ENCODE data around the gene IBSP. TPM values are rescaled to one million over a fixed set of nuclear protein-coding genes. Genes with fewer than 3 reads are reported as not detected.

IBSP gene
- total RNA-seq, 6 donors from 2014 or later, result not detected

DNA sequence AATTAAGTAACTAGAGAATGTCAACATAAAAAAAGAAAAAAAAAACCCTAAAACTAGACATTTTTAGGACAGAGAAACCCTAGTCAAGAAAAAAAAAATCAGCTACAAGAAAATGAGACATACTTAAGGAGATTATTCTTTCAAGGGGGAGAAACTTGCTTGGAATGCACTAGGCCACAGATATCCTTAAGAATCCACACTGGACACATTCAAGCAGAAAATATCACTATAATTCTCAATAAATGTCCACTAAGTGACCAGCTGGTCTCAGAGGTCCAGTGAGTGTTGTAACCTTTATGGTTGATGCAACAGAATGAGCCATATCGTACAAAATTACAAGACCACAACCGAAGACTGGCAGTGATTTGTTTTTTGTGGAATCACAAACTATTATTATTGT, 15.6 kb upstream of the IBSP start:
- TF ChIP-seq EP300 (IDR thresholded peaks at IDR 0.05) (no peak), POLR2AphosphoS5 (IDR thresholded peaks at IDR 0.05) (no peak), POLR2A (IDR thresholded peaks at IDR 0.05) (no peak)
- TF ChIP-seq, protein P1, sequence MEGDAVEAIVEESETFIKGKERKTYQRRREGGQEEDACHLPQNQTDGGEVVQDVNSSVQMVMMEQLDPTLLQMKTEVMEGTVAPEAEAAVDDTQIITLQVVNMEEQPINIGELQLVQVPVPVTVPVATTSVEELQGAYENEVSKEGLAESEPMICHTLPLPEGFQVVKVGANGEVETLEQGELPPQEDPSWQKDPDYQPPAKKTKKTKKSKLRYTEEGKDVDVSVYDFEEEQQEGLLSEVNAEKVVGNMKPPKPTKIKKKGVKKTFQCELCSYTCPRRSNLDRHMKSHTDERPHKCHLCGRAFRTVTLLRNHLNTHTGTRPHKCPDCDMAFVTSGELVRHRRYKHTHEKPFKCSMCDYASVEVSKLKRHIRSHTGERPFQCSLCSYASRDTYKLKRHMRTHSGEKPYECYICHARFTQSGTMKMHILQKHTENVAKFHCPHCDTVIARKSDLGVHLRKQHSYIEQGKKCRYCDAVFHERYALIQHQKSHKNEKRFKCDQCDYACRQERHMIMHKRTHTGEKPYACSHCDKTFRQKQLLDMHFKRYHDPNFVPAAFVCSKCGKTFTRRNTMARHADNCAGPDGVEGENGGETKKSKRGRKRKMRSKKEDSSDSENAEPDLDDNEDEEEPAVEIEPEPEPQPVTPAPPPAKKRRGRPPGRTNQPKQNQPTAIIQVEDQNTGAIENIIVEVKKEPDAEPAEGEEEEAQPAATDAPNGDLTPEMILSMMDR (IDR thresholded peaks at IDR 0.05), result no peak
- 89 to 91% methylated on average over 2 of the region's 2 CpGs for WGBS, 2 donors
- Histone ChIP-seq H3K36me3 (no peaks in the 10 kb centered on the region), H3K4me3 (no peak overlapping the region), H3K27me3 (no peaks in the 10 kb centered on the region), H3K27ac (no peak overlapping the region), H3K4me1 (no peaks in the 10 kb centered on the region), H3K9me3 (no peaks in the 10 kb centered on the region)
- ATAC-seq (ENCODE audit: low FRiP score in 2 of 2), result no peak
- DNase-seq, result no peak

DNA sequence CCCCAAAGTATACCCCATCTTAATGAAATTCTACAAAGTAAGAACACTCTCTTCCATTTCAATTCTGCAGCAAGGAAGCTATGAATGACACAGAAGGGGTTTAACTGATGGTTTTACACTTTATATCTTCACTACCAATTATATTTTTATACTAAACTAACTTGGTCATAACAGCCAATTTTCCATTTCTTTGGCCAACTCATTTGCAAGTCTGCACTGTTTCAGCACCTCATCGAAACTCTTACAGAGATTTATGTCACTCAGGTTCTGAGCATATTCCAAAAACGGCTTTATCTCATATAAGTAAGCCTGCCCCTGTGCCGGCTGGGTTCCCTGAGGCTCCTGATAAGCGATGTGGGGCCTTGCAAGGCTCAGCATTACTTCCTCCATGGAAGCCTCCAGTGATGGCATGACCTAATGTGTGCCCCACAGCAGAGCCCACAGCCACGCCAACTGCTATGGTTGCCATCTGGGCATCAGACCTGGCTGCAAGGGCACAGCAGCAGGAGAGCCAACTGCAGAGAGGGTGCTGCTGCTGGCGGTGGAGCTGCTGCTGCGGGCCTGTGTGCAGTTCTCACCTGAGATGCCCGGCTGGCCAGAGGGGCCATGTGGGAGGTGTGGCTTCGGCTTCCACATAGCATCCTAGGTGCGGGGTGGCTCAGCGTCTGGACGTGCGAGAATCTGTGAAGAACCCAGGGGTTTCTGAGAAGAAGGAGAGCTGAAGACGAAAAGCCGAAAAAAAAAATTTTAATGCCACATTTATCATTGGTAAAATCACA, 13.4 kb upstream of the IBSP start:
- TF ChIP-seq POLR2AphosphoS5 (IDR thresholded peaks at IDR 0.05), result no peak
- TF ChIP-seq, protein P1 (IDR thresholded peaks at IDR 0.05), result no peak
- TF ChIP-seq EP300 (IDR thresholded peaks at IDR 0.05), result no peak
- TF ChIP-seq POLR2A (IDR thresholded peaks at IDR 0.05), result no peak
- Histone ChIP-seq H3K36me3 (no peaks in the 10 kb centered on the region), H3K27ac (no peak overlapping the region), H3K4me3 (no peak overlapping the region), H3K9me3 (no peaks in the 10 kb centered on the region), H3K27me3 (no peaks in the 10 kb centered on the region), H3K4me1 (no peaks in the 10 kb centered on the region)
- 90 to 93% methylated on average over 13 to 15 of the region's 15 CpGs for WGBS, 2 donors
- peak in 1 of 2 donors; percentile 44 for DNase-seq
- no peak for ATAC-seq (ENCODE audit: low FRiP score in 2 of 2)

DNA sequence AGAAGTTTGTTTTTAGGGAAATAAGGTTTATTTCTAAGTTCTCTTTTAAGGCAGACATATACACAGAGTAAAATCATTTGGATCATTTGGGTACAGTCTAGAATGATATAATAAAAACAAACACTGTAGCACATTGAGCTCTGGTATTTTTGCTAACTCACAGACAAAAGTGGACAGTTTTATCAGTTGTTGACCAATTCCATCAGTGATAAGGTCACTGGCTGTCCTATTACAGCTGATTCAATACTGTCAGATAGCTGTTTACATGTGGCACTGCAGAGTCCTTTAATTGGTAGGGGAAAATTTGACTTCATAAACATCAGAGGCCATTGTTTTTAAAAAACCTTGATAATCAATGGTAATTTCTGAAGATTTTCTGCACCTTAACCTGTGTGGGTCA, 3.5 kb downstream of the IBSP start:
- Histone ChIP-seq H3K4me3 (no peak overlapping the region), H3K9me3 (no peaks in the 10 kb centered on the region), H3K4me1 (no peaks in the 10 kb centered on the region), H3K27me3 (no peaks in the 10 kb centered on the region), H3K36me3 (no peaks in the 10 kb centered on the region), H3K27ac (no peak overlapping the region)
- TF ChIP-seq EP300 (IDR thresholded peaks at IDR 0.05) (no peak), POLR2A (IDR thresholded peaks at IDR 0.05) (no peak), POLR2AphosphoS5 (IDR thresholded peaks at IDR 0.05) (no peak)
- TF ChIP-seq, protein P1 (IDR thresholded peaks at IDR 0.05), result no peak
- no peak for ATAC-seq (ENCODE audit: low FRiP score in 2 of 2)
- DNase-seq, result no peak

DNA sequence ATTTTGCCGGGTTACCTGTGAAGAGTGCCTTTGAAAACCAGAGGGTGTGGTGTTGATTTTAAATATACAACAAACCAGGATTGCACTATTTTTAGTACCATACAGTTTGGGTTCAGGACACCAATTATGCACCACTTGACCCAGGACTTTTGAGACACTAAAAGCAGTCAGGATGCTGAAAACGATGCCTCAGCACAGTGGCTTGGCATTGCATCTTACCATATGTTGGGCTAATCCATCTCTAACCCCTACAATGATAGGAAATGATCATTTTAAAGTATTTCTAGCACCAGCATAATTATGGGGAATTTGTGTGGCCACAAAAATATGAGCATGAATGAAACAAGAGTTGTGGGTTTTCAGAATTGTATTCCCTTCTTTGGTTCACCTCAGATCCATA, 4.1 kb downstream of the IBSP start:
- Histone ChIP-seq H3K4me1 (no peaks in the 10 kb centered on the region), H3K36me3 (no peaks in the 10 kb centered on the region), H3K27ac (no peak overlapping the region), H3K9me3 (no peaks in the 10 kb centered on the region), H3K27me3 (no peaks in the 10 kb centered on the region), H3K4me3 (no peak overlapping the region)
- WGBS, 2 donors, result 70 to 82% methylated on average over 2 of the region's 2 CpGs
- ATAC-seq (ENCODE audit: low FRiP score in 2 of 2) (no peak), DNase-seq (no peak)
- TF ChIP-seq POLR2AphosphoS5 (IDR thresholded peaks at IDR 0.05), result no peak

DNA sequence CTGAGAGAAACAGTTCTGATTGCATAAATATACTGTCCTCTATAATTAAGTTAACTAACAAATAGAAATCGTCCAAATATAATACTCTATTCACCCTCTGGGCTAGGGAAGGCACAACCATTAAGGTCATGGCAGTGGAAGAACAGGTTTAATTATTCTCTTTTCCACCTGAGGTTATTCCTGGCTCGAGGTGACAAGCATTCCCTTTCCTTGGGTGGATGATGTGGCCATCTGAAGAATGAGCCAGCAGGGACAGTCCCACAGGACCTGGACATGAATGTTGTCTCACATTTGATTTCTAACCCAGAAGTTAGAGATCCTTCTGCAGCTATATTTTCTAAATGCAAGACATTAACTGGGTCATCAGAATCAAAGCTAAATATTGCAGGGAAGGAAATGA, 5.5 kb downstream of the IBSP start:
- Histone ChIP-seq H3K36me3 (no peaks in the 10 kb centered on the region), H3K27ac (no peak overlapping the region), H3K4me3 (no peak overlapping the region), H3K9me3 (no peaks in the 10 kb centered on the region), H3K4me1 (no peaks in the 10 kb centered on the region), H3K27me3 (no peaks in the 10 kb centered on the region)
- 50 to 62% methylated on average over 2 of the region's 2 CpGs for WGBS, 2 donors
- TF ChIP-seq EP300 (IDR thresholded peaks at IDR 0.05) (no peak), POLR2A (IDR thresholded peaks at IDR 0.05) (no peak), POLR2AphosphoS5 (IDR thresholded peaks at IDR 0.05) (no peak)
- TF ChIP-seq, protein P1 (IDR thresholded peaks at IDR 0.05), result no peak
- DNase-seq (no peak), ATAC-seq (ENCODE audit: low FRiP score in 2 of 2) (no peak)

Data from upper lobe of left lung (tissue), 6 donors.